ACHN (cell line): ENCODE results near the gene GRAMD1B.
"Not testable (repeated sequence)": the region's sequence is repeated elsewhere in the genome, so short reads cannot be mapped to it uniquely, and the experiment has no call there.

Source experiments
- DNase-seq: peaks from one replicate; pipeline ENCODE4 v3.0.0-alpha.2; 2015
- in situ Hi-C: cut with HindIII; loops from 2 replicates; pipeline ENCODE4 v1.10.0; 2017; ENCODE audit warnings: low sequenced_read_pairs, low pct_ligation_motif_present, low pct_unique_long_range_greater_than_20kb

The GRAMD1B gene

DNA sequence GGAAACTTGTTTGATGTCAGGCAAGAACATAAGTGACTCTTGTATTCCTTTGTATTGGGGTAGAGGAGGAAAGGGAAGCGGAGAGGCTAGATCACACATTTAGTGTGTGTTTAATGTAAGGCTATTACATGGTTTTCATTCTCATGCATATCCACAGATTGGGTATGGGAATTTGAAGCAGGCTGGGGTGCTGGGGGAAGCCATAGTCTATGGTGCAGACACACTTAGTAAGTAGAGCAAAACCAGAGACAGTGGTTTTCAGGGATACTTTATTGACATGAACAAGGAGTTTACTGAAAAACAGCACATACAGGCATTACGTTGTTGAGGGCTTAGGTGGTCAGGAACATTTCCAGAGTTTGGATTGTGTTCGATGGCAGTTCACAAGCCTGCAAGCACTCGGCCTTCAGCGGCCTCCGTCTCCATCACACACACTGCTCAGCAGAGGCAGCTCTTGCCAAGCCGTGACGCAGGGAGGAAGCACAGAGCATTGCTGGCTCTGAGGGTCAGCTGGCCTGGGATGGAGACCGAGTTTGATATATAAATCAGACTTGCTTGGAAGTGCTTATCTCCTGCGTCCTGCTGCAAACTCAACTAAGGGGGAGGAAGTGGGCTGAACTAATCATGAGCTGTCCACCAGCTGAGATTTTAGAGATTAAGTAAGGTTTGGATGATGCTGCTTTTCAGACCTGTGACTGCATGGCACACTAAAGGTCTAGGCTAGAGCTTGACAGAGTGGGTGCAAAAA, 199.0 kb downstream of the GRAMD1B start:
- in situ Hi-C loops = no loop called here
- DNase-seq = no peak

DNA sequence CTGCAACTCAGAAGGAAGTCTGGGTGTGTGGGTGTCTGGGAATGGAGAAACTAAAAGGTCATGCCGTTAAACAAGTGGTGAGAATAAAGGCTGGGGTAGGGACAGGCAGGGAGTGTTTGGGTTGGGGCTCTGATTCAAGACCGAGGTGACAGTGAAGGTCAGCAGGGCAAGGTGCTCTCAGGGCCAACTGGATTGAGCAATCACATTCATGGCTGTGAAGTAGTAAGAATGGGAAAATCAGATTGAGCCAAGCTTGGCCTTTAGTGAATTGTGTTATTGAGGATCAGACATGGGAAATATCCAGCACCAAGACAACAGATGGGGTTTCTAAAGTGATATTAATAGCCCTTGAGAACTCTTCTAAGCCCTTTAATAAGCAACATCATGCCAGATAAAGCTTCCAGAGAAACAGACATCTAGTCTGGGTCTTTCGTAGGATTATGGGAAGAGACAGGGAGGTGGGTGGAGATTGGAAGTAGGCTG, 200.1 kb downstream of the GRAMD1B start:
- in situ Hi-C loops = no loop called here

DNA sequence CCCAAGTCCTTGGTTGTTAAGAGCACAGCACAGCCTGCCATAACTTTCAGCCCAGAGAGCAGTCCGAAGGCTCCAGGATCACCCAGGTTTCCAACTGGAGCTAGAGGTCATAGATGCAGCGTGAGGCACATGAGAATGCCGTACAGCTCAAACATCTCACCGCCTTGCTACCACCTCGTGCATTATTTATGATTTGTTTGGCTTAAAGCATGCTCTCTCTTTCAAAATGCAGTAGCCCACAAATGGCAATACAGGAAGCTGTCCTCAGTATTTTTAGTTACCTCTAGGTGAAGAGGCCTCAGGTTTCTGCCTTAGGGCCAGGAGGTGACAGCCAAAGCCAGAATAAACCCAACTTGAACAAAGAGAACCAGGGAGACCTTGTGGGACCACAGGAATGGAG, 210.0 kb downstream of the GRAMD1B start:
- DNase-seq = no peak
- in situ Hi-C loops = no loop called here

More for the DNA sequence above, 200.1 kb downstream of the GRAMD1B start:
- no peak for DNase-seq

DNA sequence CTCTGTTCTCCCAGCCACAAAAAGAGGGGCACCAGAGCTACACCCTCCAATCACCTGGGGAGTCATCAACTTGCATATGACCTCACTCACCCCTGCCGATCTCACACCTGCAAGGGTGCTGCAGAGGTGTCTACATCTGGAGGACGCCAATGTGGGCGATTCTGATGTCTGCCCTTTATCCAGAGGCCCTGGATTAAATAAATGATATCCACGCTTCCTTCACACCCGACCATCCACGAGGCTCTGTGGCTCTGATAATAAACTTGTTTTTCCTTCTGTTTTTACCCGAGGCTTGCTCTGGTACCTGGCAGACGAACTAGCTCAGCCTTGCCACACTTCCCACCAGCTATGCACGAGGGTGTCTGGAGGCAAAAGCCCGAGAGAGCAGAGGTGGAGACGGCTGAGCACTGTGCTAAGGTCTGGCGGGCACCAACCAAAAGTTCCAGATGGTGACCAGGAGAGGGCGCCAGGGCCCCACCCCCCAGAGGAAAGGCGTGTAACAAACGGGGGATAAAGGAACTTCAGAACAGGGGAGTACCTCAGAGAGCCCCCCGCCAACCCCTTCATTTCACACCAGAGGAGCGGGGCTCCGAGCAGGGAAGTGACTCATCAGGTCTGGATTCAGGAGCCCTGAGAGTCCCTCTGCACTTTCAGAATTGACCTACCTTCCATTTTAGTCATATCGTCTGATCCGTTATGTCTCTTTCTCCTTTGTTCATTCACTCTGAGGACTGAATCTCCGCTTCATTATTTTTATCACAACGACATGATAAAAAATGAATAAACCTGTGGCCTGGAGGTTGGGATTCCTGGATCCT, 210.8 kb downstream of the GRAMD1B start:
- peak; percentile 38 for DNase-seq
- in situ Hi-C loops = no loop called here

DNA sequence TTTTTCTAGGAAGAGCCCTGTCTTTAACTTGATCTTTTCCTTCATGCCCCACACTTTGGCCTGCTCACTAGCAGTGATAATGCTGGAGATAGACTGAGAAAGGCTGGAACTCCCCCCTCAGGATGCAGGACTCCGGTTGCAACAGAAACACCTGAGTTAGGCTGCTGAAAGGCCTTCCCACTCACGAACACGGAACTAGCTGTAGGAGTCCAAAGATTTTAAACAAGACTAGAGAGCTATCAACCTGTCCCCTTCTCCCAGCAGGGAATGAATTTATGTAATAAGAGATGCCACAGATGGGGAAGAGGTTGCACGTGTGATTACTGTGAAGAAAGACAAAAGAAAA, 211.4 kb downstream of the GRAMD1B start:
- in situ Hi-C loops = no loop called here
- no peak for DNase-seq

DNA sequence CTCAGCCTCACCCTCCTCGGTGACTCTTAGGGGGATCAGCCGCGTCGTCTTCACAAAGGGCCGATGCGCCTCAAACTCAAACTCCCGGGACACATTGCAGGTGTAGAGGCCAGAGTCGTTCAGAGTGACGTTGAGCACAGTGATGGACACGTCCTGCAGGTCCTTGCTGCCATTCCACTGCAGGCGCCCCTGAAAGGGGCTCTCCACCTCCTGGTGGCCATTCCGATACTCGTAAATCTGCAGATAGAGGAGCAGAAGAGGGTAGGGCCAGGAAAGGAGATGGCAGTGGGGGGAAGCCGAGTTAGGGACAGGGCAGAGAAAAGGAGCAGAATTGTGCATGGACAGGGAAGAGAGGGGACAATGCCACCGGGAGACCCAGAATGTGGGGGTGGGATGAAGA, 212.4 kb downstream of the GRAMD1B start:
- in situ Hi-C loops = no loop called here
- DNase-seq = no peak

DNA sequence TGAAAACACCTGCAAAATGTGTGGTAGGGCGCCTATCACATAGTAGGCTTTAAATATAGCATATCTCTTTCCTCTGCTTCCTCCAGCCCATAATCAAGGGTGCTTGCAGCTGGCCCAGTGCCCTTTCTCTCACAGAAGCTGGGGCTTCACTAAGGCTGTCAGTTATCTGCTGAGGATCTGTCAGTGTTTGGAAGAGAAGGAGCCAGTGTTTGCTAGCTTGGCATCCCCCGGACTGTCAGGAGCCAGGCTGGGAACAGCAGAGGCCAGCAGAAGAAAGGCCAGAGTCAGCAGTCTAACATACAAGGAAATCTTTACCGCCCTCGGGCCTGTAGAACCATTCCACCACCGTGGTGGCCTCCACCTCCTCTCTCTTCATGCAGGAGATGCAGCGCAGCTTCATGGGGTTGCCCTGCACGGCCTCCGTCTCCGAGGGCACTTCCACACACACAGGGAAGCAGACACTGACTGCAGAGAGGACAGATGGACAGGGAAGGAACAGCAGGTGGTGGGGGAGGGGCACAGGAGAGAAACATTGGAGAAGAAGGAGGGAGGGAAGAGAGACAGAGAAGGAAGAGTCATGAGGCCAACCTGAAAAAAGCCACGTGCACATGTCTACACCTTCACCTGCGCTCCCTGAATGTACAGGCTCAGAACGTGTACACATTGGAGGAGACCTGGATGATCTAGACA, 215.4 kb downstream of the GRAMD1B start:
- in situ Hi-C loops = no loop called here
- no peak for DNase-seq

DNA sequence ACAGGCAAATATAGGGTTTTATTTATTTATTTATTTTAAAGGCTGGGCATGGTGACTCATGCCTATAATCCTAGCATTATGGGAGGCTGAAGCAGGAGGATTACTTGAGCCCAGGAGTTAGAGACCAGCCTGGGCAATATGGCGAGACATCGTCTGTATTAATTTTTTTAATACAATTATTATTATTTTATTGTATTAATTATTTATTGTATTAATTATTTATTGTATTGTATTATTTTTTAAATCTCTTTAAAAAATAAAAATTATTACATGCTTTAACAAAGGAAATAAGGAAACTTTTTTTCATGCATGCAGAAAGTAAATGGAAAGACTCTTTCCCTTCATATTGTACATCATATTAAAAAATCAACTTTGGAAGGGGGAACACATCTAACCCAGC, 220.8 kb downstream of the GRAMD1B start:
- in situ Hi-C loops = no loop called here
- DNase-seq = no peak

DNA sequence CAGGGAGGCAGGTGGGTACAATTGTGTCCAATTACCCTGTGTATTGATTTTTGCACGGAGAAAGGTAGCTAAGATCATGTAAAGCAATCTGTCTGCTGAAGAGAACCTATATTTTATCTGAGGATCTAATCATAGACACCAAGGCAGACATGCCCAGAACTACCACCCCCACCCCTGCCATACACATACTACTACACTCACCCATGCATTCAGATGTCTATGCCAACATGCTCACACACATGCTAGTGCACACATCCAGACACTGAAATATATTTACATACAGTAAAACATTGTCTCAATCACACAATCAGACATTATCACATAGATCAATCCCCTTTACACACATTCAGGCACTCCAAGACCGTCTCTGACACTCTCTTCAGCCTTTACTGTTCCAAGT, 222.5 kb downstream of the GRAMD1B start:
- no peak for DNase-seq
- in situ Hi-C loops = no loop called here

DNA sequence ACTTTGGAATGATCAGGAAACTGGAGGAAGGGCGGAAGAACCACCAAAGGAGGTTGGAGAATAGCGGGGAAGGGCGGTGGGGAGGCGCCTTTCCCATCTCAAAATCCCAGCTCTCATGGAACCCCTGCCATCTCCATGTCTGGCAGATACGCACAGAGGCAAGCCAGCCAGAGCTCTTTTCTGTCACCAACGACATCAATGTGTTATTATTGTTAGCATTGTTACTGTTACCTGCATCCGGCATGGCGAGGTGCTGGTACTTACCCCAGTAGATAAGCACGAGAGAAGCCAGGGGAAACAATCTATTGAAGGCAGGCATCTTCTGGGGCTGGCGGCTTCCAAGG, 223.4 kb downstream of the GRAMD1B start:
- DNase-seq = no peak
- in situ Hi-C loops = no loop called here

DNA sequence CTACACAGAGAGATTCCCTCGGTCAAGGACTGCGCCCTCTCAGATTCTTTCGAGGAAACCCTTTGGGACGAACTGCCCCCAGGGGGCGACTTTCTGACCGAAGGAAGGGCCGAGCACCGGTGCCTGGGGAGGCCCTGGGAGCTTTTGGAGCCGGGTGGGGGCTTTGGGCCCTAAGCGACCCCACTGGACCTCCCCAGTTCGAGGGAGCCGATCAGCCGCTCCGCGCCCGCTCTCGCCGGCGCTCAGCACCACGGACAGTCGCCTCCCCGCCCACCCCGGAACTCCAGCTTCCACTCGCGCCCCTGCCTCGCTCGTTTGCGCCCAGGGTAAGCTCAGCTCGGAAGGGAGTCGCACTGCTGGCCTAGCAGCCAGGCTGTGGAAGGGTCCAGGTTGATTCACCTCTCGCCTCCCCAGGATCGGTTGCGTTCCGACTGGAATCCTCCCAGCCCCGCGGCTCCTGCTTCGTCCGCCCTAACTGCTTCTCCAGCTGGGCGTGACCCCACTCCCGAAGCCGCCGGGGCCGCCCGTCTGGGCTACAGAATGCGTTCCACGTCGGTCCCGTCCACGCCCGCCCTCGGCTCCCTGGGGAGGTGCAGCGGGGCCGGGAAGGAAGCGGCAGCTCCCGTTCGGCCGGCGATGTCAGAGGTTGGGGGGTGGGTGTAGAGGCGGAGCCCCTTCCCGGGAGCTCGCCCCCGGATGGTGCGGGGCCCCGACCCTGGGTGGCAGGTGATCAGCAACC, 223.9 kb downstream of the GRAMD1B start:
- peak; percentile 55 for DNase-seq
- in situ Hi-C loops = no loop called here

DNA sequence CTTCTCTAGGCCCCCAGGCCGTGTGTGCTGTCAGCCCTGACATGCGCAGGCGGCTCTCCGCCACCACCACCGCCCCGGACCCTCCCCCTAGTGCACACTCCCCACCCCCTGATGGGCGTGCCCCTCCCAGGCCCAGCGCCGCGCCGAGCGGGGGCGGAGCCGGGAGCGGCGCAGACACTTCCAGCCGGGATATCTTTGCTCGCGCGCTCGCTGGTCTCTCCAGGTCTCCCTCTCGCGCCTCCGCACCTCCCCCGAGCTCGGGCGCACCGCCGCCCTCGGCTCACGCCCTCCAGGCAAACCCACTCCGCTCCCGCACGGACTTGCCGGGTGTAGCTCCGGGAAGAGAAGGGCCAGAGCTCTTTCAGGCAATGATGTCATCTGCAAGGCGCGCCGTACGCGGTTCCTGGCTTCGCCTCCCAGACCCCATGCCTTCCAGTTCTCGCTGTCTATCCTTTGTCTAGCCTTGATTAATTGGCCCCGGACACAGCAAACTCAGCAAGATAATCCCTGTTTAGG, 224.6 kb downstream of the GRAMD1B start, which contains the start of gene SCN3B:
Gene SCN3B, minus strand, starts transcription at position 59 of the 516 bp plus-strand sequence. CDS start 823 bp downstream, outside the sequence.
- peak; percentile 74 for DNase-seq

DNA sequence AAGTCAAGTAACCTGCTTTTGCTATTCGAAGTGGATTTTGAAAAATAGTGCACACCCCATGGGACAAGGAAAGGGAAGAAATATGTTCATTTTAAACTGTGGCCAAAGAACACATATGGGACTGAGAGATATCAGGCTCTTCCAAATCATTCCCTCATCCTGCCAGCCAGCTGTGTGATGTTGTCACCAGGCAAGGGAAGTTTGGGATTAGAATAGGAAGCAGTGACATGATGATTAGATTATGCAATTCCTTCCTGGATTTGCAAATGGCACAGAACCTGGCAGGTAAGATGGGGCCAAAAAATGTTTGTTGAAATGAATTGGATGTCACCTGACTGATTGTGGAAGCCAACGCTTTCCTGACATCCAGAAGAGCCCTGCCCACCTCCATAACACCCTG, 229.2 kb downstream of the GRAMD1B start:
- in situ Hi-C loops = no loop called here
- no peak for DNase-seq

More for the DNA sequence above, 224.6 kb downstream of the GRAMD1B start, which contains the start of gene SCN3B:
- in situ Hi-C loops = no loop called here

DNA sequence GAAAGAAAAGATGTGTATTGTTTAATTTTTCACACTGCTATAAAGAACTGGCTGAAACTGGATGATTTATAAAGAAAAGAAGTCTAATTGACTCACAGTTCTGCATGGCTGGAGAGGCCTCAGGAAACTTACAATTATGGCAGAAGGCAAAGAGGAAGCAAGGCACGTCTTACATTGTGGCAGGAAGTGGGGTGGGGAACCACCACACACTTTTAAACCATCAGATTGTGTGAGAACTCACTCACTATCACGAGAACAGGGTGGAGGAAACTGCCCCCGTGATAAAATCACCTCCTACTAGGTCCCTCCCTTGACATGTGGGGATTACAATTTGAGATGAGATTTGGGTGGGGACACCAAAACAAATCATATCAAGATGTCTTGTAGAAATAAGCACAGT, 229.9 kb downstream of the GRAMD1B start:
- in situ Hi-C loops, DNase-seq: not testable (repeated sequence)

DNA sequence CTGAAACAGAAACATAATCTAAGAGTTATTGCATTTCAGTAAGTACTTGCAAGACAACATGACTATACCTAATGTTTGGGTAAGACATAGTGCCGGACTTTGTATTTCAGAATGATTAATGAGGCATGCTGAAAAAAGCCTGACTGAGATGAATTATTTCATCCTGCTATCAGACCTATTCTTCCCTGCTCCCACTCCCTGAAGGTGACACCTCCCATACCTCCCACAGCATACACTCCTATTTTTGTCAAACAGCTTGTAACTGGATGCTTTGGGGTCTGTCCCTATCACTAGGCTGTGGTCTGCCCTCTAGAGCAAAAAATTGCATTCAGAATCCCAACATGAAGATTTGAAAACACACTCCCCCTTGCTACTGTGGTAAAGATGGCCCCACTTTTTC, 235.2 kb downstream of the GRAMD1B start:
- in situ Hi-C loops = no loop called here
- DNase-seq = no peak

DNA sequence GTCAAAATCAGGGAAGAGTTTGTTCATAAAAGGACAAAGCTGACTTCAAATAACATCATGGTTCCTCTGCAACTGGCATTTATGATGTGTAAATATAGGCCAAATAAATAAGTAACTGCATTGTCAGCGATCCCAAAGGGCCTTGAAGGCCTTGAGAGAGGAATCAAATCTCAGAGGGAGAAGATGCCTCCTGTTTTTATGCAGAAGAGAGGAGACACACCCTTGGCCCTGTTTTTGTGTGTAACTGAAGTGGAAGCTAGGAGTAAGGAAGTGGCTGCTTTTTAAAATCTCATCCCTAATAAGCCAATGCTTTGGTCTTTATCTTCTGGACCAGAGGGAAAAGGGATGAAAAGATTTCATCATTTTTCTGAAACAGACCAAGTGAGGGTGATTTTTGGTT, 240.0 kb downstream of the GRAMD1B start:
- DNase-seq = no peak
- in situ Hi-C loops = no loop called here

DNA sequence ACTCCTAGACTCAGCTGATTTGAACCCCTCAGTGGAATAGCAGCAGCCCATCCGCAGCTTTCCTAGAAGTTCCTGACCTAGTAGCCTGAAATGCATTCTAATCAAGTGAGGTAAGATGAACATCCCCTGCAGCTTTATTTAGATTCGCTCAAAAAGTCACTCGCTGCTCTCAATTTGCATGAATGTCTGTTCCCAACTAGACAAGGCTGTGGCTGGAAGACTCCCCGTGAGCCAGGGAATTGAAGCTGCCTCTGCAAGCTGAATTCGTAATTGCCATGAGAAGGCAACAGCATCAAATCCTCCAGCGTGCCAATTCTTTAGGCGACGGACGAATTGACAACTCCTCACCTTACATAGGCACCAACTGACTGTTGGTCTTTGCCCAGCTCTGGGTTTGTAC, 241.5 kb downstream of the GRAMD1B start:
- no peak for DNase-seq
- in situ Hi-C loops = no loop called here

DNA sequence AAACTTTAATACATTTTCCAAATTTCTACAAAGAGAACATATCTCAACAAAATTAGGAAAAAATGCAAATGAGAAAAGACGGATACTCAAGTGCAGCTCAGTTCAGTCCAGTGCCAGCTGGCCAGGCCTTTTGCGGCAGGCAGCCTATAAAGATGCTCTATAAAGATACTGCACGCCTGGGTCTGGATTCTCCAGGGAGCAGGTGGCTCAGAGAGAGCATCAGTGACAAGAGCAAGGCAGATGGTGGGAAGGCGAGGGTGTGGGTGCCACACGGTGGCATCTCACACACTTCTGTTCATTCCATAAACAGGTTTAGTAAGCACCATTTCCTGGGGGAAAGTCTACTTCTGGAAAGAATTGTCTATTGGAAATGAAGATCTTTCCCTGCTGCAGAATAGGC, 242.5 kb downstream of the GRAMD1B start:
- no peak for DNase-seq
- in situ Hi-C loops = no loop called here
